Measurements from ENCODE around the gene UHRF1.

DNA sequence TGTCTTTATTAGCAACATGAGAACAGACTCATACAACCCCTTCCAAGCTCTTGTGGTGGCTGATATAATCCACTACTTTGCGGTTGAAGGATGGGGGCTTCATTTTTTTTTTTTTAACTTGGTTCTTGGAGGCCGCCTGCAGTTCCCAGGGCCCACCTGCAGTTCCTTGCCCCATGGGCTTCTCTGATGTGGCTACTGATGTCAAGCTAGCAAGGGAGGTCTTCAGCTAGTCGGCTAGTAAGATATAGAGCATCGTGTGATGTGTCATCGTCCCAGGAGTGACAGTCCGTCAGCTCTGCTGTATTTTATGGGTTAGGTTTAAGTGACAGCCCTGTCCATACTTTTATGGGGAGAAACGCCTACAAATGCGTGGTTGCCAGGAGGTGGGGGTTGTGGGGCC lies 26.1 kb downstream of the UHRF1 start:
- TF ChIP-seq EZH2 (IDR thresholded peaks at IDR 0.05; ENCODE audit: low read length) = no peak
- TF ChIP-seq, protein P1, sequence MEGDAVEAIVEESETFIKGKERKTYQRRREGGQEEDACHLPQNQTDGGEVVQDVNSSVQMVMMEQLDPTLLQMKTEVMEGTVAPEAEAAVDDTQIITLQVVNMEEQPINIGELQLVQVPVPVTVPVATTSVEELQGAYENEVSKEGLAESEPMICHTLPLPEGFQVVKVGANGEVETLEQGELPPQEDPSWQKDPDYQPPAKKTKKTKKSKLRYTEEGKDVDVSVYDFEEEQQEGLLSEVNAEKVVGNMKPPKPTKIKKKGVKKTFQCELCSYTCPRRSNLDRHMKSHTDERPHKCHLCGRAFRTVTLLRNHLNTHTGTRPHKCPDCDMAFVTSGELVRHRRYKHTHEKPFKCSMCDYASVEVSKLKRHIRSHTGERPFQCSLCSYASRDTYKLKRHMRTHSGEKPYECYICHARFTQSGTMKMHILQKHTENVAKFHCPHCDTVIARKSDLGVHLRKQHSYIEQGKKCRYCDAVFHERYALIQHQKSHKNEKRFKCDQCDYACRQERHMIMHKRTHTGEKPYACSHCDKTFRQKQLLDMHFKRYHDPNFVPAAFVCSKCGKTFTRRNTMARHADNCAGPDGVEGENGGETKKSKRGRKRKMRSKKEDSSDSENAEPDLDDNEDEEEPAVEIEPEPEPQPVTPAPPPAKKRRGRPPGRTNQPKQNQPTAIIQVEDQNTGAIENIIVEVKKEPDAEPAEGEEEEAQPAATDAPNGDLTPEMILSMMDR (optimal IDR thresholded peaks at IDR 0.05 in 1 of 3, IDR thresholded peaks at IDR 0.05 in 1 of 3, conservative IDR thresholded peaks at IDR 0.05 in 1 of 3; ENCODE audit: extremely low read depth in 1 of 3, insufficient read depth in 2 of 3, low read length in 3 of 3) = no peak

All from keratinocyte (primary cell).